ENCODE measurements around the gene HSD17B12. TPM values are rescaled to one million over a fixed set of nuclear protein-coding genes. Genes with fewer than 3 reads are reported as not detected.

The HSD17B12 gene
- total RNA-seq, 2 experiments from 2014 or later, result 70.9 to 138 TPM

GRCh38 chr11:43751726-43752125 is 71.2 kb downstream of the HSD17B12 start:
- H2AFZ ChIP-seq (ENCODE audit: low read length), result no peak overlapping the region
- H3K27ac ChIP-seq (ENCODE audit: low read depth, low read length, poor library complexity, severe bottlenecking), result no peak overlapping the region
- H3K9me3 ChIP-seq (ENCODE audit: low read length), result no peaks in the 10 kb centered on the region
- POLR2A ChIA-PET, result interaction anchor here (1.1 to 2.2 kb wide), 3 partner anchors 9 to 15 kb away, joined by 5 to 7 read pairs (median 5); no protein-coding TSS in a partner anchor
- H3K36me3 ChIP-seq (ENCODE audit: insufficient read depth, low read length), result peaks cover 63% of the 10 kb centered on the region
- peaks cover 18% of the 10 kb centered on the region; the same call in 1 of the 2 replicates for H3K79me2 ChIP-seq (ENCODE audit: insufficient read depth, low read depth, low read length)
- no peak overlapping the region for H3K4me3 ChIP-seq (ENCODE audit: low read depth, low read length, poor library complexity, severe bottlenecking)
- no peaks in the 10 kb centered on the region for H3K9me2 ChIP-seq (ENCODE audit: insufficient read depth, low read length)
- DNase-seq (ENCODE audit: low spot score), result no peak
- TF ChIP-seq EZH2phosphoT487 (IDR thresholded peaks at IDR 0.05; ENCODE audit: borderline replicate concordance, low read depth, low read length), result no peak
- no peak for TF ChIP-seq CTCF (conservative IDR thresholded peaks at IDR 0.05; ENCODE audit: low read length)
- H4K20me1 ChIP-seq (ENCODE audit: insufficient read depth, low read length), result no peaks in the 10 kb centered on the region
- H3K4me2 ChIP-seq (ENCODE audit: low read length), result no peak overlapping the region
- CTCF ChIA-PET (ENCODE audit: unreplicated experiment), result no interaction called here
- BruUV-seq (replicated peaks), result no TSS peak
- no peaks in the 10 kb centered on the region for H3K4me1 ChIP-seq (ENCODE audit: insufficient read depth, low read length, poor library complexity, severe bottlenecking)
- intact Hi-C loops (cut with micrococcal nuclease; ENCODE audit: unreplicated experiment), result no loop called here

DNA sequence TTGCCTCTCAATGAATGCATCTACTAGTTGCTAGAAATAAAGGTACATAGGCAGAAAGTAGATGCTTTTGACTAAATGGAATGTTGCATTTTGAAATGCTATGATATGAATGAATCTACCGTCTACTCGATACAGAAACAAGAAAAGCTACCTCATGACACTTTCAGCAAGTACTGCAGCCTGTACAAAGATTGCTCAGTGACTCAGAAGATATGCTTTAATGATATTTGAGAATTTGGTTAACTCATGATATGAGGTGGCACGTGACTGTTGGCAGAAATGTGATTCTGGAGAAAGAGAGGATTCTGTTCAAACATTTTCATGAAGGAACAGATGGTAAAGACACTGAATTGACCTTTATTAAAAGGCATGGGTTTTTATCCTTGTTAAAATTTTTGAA is 76.0 kb downstream of the HSD17B12 start:
- Histone ChIP-seq H3K36me3 (ENCODE audit: insufficient read depth, low read length) (peaks cover 75% of the 10 kb centered on the region), H3K9me2 (ENCODE audit: insufficient read depth, low read length) (no peaks in the 10 kb centered on the region), H3K27ac (ENCODE audit: low read depth, low read length, poor library complexity, severe bottlenecking) (no peak overlapping the region), H4K20me1 (ENCODE audit: insufficient read depth, low read length) (no peaks in the 10 kb centered on the region), H3K9me3 (ENCODE audit: low read length) (no peaks in the 10 kb centered on the region), H3K4me1 (ENCODE audit: insufficient read depth, low read length, poor library complexity, severe bottlenecking) (no peaks in the 10 kb centered on the region), H3K79me2 (ENCODE audit: insufficient read depth, low read depth, low read length) (no peaks in the 10 kb centered on the region), H2AFZ (ENCODE audit: low read length) (no peak overlapping the region), H3K4me2 (ENCODE audit: low read length) (no peak overlapping the region), H3K4me3 (ENCODE audit: low read depth, low read length, poor library complexity, severe bottlenecking) (no peak overlapping the region)
- BruUV-seq (replicated peaks), result no TSS peak
- intact Hi-C loops (cut with micrococcal nuclease; ENCODE audit: unreplicated experiment), result no loop called here
- no peak for DNase-seq (ENCODE audit: low spot score)
- ChIA-PET CTCF (ENCODE audit: unreplicated experiment) (no interaction called here), POLR2A (interaction anchor here (1.3 to 1.9 kb wide), 2 partner anchors 8 to 11 kb away, joined by 3 to 5 read pairs; no protein-coding TSS in a partner anchor)
- TF ChIP-seq CTCF (conservative IDR thresholded peaks at IDR 0.05; ENCODE audit: low read length), result no peak
- no peak for TF ChIP-seq EZH2phosphoT487 (IDR thresholded peaks at IDR 0.05; ENCODE audit: borderline replicate concordance, low read depth, low read length)

GRCh38 chr11:43758927-43759326 is 78.4 kb downstream of the HSD17B12 start:
- no peak for TF ChIP-seq EZH2phosphoT487 (IDR thresholded peaks at IDR 0.05; ENCODE audit: borderline replicate concordance, low read depth, low read length)
- TF ChIP-seq CTCF (conservative IDR thresholded peaks at IDR 0.05; ENCODE audit: low read length), result no peak
- Histone ChIP-seq H3K79me2 (ENCODE audit: insufficient read depth, low read depth, low read length) (no peaks in the 10 kb centered on the region), H3K4me1 (ENCODE audit: insufficient read depth, low read length, poor library complexity, severe bottlenecking) (no peaks in the 10 kb centered on the region), H4K20me1 (ENCODE audit: insufficient read depth, low read length) (no peaks in the 10 kb centered on the region), H3K4me3 (ENCODE audit: low read depth, low read length, poor library complexity, severe bottlenecking) (no peak overlapping the region), H2AFZ (ENCODE audit: low read length) (no peak overlapping the region), H3K27ac (ENCODE audit: low read depth, low read length, poor library complexity, severe bottlenecking) (no peak overlapping the region), H3K4me2 (ENCODE audit: low read length) (no peak overlapping the region), H3K9me3 (ENCODE audit: low read length) (no peaks in the 10 kb centered on the region), H3K36me3 (ENCODE audit: insufficient read depth, low read length) (peaks cover 72% of the 10 kb centered on the region), H3K9me2 (ENCODE audit: insufficient read depth, low read length) (no peaks in the 10 kb centered on the region)
- intact Hi-C loops (cut with micrococcal nuclease; ENCODE audit: unreplicated experiment), result no loop called here
- ChIA-PET CTCF (ENCODE audit: unreplicated experiment) (no interaction called here), POLR2A (interaction anchor here (0.7 to 0.8 kb wide), 2 partner anchors 12 to 1901 kb away, joined by 3 to 5 read pairs; no protein-coding TSS in a partner anchor)
- BruUV-seq (replicated peaks), result no TSS peak
- DNase-seq (ENCODE audit: low spot score), result no peak

Data from OCI-LY7 (cell line).